A549 treated with CpdA at 1 μM for 4 hours (cell line): Measurements from ENCODE around the gene SORBS2. TPM values are rescaled to one million over a fixed set of nuclear protein-coding genes. Genes with fewer than 3 reads are reported as not detected.

ENCODE experiments used
- total RNA-seq: library from RNA; stranded (reverse); fragments of 200-300 nt; extraction: Qiagen RNA extraction; gene quantifications from 5 replicates; pipeline ENCODE4 v1.2.3, GENCODE V29; 2022; ENCODE audit warnings: low read depth

SORBS2 gene
- total RNA-seq = 0.14 to 0.32 TPM (median 0.29 TPM) in 4 of 5 replicates, not detected in the other

DNA sequence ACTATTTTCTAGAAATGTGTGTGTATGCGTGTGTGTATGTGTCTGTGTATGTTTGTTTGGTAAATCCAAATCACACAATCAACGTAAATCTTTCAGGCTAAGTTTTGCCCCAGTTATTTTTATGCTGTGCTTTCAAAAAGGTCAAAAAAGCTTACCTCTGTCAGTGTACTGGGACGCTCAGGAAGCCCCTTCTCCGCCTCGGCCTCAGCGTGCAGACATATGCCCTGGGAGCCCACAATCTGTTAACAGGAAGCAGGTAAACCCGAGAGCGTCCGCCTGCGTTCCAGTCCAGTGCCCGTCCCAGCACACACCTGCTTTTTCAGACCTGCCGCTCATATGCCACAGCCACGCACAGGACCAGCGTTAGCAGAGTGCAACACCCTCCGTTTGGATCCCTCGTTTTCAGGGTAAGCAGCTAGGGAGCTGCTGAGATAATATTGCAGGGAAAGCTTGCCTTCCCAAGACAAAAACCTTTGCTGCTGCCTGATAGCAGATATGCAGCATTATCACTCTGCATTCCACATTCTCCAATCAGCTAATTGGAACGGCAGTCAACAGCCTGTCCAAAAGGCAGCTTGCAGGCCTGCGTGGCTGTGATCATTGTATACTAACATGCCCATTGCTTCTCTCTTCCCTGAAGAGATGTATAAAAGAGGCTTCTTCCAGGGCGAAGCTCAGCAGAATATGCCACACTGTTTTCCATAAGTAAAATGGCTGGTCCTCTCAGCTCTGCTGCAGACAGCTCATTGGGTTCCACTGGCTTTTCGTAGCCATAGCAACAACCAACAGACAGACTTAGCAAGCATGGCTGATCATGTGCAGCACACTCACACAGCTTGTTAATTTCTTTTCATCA, at the start of gene SORBS2:
Gene SORBS2 (minus strand): TSS at position 686 of the 856 bp plus-strand sequence. CDS start 121,623 bp downstream, outside the sequence.

